WTC11 (cell line): Measurements from ENCODE around the gene SRD5A1. TPM values are rescaled to one million over a fixed set of nuclear protein-coding genes. Genes with fewer than 3 reads are reported as not detected.
A peak's percentile ranks its signal among the peaks of the same experiment; 100 is the strongest.

Experiments
- ATAC-seq: fragments of 200-7000 bp; cut with Tn5 transposase; 2 replicates; pipeline ENCODE4 v1.10.0; 2021; ENCODE audit warnings: mild to moderate bottlenecking, moderate library complexity
- CTCF ChIA-PET: fragments of 300-600 bp; sonication (Branson Sonifier 250); formaldehyde crosslinking; loops from one replicate; lab custom pipeline; 2021; ENCODE audit warnings: antibody characterized with exemption; lab: Charles Lee
- POLR2A ChIA-PET: fragments of 350-600 bp; sonication (Branson Sonifier 250); formaldehyde crosslinking; loops from one replicate; lab custom pipeline; 2021; ENCODE audit warnings: antibody characterized with exemption; lab: Charles Lee
- DNase-seq: peaks from one replicate; pipeline ENCODE4 v3.0.0; 2021; ENCODE audit warnings: low spot score
- H3K27ac Mint-ChIP-seq: 2 replicates; pipeline ENCODE4 v1.8.0; 2021; ENCODE audit warnings: mixed read lengths
- H3K27me3 Mint-ChIP-seq: 2 replicates; pipeline ENCODE4 v1.8.0; 2021; ENCODE audit warnings: low read depth, mild to moderate bottlenecking, moderate library complexity, mixed read lengths
- H3K36me3 Mint-ChIP-seq: 2 replicates; pipeline ENCODE4 v1.8.0; 2021; ENCODE audit warnings: mixed read lengths
- H3K4me1 Mint-ChIP-seq: 2 replicates; pipeline ENCODE4 v1.8.0; 2022; ENCODE audit warnings: mixed read lengths
- H3K4me3 Mint-ChIP-seq: 2 replicates; pipeline ENCODE4 v1.8.0; 2021; ENCODE audit warnings: mild to moderate bottlenecking, moderate library complexity, mixed read lengths
- H3K9me3 Mint-ChIP-seq: 2 replicates; pipeline ENCODE4 v1.8.0; 2021; ENCODE audit warnings: mixed read lengths
- FOXP1 ChIP-seq: sonication (generic); formaldehyde crosslinking; IDR thresholded peaks from 2 replicates; pipeline ENCODE4 v1.8.0; 2022; ENCODE audit warnings: missing genetic modification reagents, mild to moderate bottlenecking, moderate library complexity, borderline replicate concordance
- GABPB1 ChIP-seq: sonication (generic); formaldehyde crosslinking; IDR thresholded peaks from 2 replicates; pipeline ENCODE4 v1.8.1; 2023; ENCODE audit warnings: mild to moderate bottlenecking, missing genetic modification reagents
- NFATC4 ChIP-seq: fragments of 250-450 bp; sonication (Bioruptor Pico); IDR thresholded peaks from 2 replicates; pipeline ENCODE4 v1.9.0; 2021; ENCODE audit warnings: mild to moderate bottlenecking
- NFE2L1 ChIP-seq: sonication (generic); formaldehyde crosslinking; IDR thresholded peaks from 2 replicates; pipeline ENCODE4 v1.8.1; 2023; ENCODE audit warnings: missing genetic modification reagents
- SMAD4 ChIP-seq: sonication (generic); formaldehyde crosslinking; IDR thresholded peaks from 2 replicates; pipeline ENCODE4 v1.8.0; 2022; ENCODE audit warnings: mild to moderate bottlenecking, missing genetic modification reagents
- TCF7 ChIP-seq: sonication (generic); formaldehyde crosslinking; IDR thresholded peaks from 2 replicates; pipeline ENCODE4 v1.8.0; 2022; ENCODE audit warnings: mild to moderate bottlenecking, low read depth, missing genetic modification reagents, moderate library complexity
- ZNF121 ChIP-seq: sonication (generic); formaldehyde crosslinking; IDR thresholded peaks from 2 replicates; pipeline ENCODE4 v1.8.0; 2023; ENCODE audit warnings: missing genetic modification reagents
- ZNF138 ChIP-seq: sonication (generic); formaldehyde crosslinking; conservative IDR thresholded peaks from 2 replicates; pipeline ENCODE4 v1.8.1; 2022; ENCODE audit warnings: mild to moderate bottlenecking, moderate library complexity, missing genetic modification reagents
- ZNF317 ChIP-seq: sonication (generic); formaldehyde crosslinking; IDR thresholded peaks from 2 replicates; pipeline ENCODE4 v1.8.1; 2023; ENCODE audit warnings: low read depth, mild to moderate bottlenecking, moderate library complexity, missing genetic modification reagents, borderline replicate concordance
- ZNF396 ChIP-seq: fragments of 250-450 bp; sonication (Bioruptor Pico); IDR thresholded peaks from 2 replicates; pipeline ENCODE4 v1.8.0; 2021; ENCODE audit warnings: mild to moderate bottlenecking, moderate library complexity, borderline replicate concordance
- ZNF671 ChIP-seq: fragments of 250-450 bp; sonication (Bioruptor Pico); IDR thresholded peaks from 2 replicates; pipeline ENCODE4 v1.8.0; 2021; ENCODE audit warnings: mild to moderate bottlenecking
- total RNA-seq: library from RNA; stranded (reverse); gene quantifications from 3 replicates; pipeline ENCODE4 v1.2.3, GENCODE V29; 2021
- TF ChIP-seq, protein P1 (sequence below): sonication (generic); formaldehyde crosslinking; IDR thresholded peaks from 2 replicates; pipeline ENCODE4 v1.8.0; 2022; ENCODE audit warnings: mild to moderate bottlenecking, missing genetic modification reagents
- TF ChIP-seq, protein P2 (sequence below): sonication (generic); formaldehyde crosslinking; IDR thresholded peaks from 2 replicates; pipeline ENCODE4 v1.8.1; 2022; ENCODE audit warnings: low read depth, mild to moderate bottlenecking, moderate library complexity, missing genetic modification reagents, borderline replicate concordance
- TF ChIP-seq, protein P3 (sequence below): sonication (generic); formaldehyde crosslinking; IDR thresholded peaks from 2 replicates; pipeline ENCODE4 v1.8.0; 2022; ENCODE audit warnings: mild to moderate bottlenecking, missing genetic modification reagents
- TF ChIP-seq, protein P4 (sequence below): sonication (generic); formaldehyde crosslinking; IDR thresholded peaks from 2 replicates; pipeline ENCODE4 v1.8.1; 2023; ENCODE audit warnings: mild to moderate bottlenecking, missing genetic modification reagents
- TF ChIP-seq, protein P5 (sequence below): sonication (generic); formaldehyde crosslinking; IDR thresholded peaks from 2 replicates; pipeline ENCODE4 v1.8.1; 2023; ENCODE audit warnings: mild to moderate bottlenecking, missing genetic modification reagents, moderate library complexity
- TF ChIP-seq, protein P6 (sequence below): fragments of 250-450 bp; sonication (Bioruptor Pico); IDR thresholded peaks from 2 replicates; pipeline ENCODE4 v1.9.0; 2021; ENCODE audit warnings: moderate library complexity, mild to moderate bottlenecking, inconsistent platforms, borderline replicate concordance
- TF ChIP-seq, protein P7 (sequence below): fragments of 250-450 bp; sonication (Bioruptor Pico); IDR thresholded peaks from 2 replicates; pipeline ENCODE4 v1.8.0; 2021; ENCODE audit warnings: mild to moderate bottlenecking

Gene SRD5A1
- total RNA-seq, 1 experiment from 2014 or later = 36.9 TPM

DNA sequence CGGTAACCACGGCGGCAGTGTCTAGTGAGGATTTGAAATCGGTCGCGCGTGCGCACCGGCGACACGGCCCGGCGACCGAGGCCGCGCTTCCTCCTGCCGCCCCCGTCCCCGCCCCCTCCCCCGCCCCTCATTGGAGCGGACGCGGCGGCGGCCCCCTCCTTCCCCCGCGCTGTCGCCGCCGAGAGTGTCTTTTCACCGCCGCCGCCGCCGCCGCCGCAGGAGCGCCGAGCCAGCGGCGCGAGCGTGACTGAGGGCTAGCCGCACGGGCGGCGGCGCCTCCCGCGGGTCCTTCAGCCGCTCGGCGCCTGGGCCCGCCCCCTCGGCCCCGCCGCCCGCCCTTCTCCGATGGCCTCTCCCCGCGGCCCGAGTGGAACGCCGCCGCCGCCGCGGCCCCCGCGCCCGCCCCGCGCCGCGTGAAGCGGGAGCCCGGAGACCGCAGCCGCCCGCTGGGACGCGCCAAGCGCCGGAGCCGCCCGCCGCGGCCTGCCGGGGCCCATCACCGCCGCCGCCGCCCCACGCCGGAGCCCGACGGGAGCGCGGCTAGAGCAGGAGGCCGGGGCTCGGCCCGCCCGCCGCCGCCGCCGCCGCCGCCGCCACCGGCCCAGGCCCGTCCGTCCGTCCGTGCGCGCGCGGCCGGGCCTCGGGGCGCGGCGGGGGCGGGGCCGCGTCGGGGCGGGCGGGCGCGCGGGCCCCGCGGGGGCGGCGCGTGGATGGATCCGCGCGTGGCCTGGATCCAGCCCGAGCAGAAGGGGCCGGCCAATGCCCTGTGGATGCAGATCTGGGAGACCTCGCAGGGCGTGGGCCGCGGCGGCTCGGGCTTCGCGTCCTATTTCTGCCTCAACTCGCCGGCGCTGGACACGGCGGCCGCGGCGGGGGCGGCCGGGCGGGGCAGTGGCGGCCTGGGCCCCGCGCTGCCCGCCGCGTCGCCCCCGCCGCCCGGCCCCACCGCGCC lies 80.3 kb downstream of the SRD5A1 start, which contains the start of gene TENT4A:
TENT4A (plus strand) TSS at position 159 of the 952 bp plus-strand sequence; CDS start at position 711, 552 bp downstream.
- Mint-ChIP-seq H3K9me3 (no peaks in the 10 kb centered on the region), H3K4me1 (peaks cover 44% of the 10 kb centered on the region), H3K27me3 (peaks cover 16% of the 10 kb centered on the region), H3K36me3 (peaks cover 4% of the 10 kb centered on the region; the same call in 1 of the 2 replicates), H3K27ac (peak within 1 kb of the TSS; percentile 86), H3K4me3 (peak within 1 kb of the TSS; percentile 84)
- CTCF ChIA-PET = interaction anchor here (1.5 kb wide), 1 partner anchor 13 kb away, joined by 5 read pairs; no protein-coding TSS in a partner anchor
- POLR2A ChIA-PET = interaction anchor here (1.7 kb wide), 1 partner anchor 13 kb away, joined by 3 read pairs; no protein-coding TSS in a partner anchor
- DNase-seq (no peak), ATAC-seq (no peak)
- TF ChIP-seq, protein P1, sequence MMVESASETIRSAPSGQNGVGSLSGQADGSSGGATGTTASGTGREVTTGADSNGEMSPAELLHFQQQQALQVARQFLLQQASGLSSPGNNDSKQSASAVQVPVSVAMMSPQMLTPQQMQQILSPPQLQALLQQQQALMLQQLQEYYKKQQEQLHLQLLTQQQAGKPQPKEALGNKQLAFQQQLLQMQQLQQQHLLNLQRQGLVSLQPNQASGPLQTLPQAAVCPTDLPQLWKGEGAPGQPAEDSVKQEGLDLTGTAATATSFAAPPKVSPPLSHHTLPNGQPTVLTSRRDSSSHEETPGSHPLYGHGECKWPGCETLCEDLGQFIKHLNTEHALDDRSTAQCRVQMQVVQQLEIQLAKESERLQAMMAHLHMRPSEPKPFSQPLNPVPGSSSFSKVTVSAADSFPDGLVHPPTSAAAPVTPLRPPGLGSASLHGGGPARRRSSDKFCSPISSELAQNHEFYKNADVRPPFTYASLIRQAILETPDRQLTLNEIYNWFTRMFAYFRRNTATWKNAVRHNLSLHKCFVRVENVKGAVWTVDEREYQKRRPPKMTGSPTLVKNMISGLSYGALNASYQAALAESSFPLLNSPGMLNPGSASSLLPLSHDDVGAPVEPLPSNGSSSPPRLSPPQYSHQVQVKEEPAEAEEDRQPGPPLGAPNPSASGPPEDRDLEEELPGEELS (CRISPR knock-in tag) = no peak
- TF ChIP-seq NFE2L1 (CRISPR knock-in tag) (no peak), NFATC4 (no peak), GABPB1 (CRISPR knock-in tag) (0 out of 2 replicates have a peak, but pooled peaks have one; percentile 17), ZNF138 (CRISPR knock-in tag) (no peak), ZNF317 (CRISPR knock-in tag) (no peak)
- TF ChIP-seq, protein P2, sequence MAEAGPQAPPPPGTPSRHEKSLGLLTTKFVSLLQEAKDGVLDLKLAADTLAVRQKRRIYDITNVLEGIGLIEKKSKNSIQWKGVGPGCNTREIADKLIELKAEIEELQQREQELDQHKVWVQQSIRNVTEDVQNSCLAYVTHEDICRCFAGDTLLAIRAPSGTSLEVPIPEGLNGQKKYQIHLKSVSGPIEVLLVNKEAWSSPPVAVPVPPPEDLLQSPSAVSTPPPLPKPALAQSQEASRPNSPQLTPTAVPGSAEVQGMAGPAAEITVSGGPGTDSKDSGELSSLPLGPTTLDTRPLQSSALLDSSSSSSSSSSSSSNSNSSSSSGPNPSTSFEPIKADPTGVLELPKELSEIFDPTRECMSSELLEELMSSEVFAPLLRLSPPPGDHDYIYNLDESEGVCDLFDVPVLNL (CRISPR knock-in tag) = no peak
- TF ChIP-seq, protein P3, sequence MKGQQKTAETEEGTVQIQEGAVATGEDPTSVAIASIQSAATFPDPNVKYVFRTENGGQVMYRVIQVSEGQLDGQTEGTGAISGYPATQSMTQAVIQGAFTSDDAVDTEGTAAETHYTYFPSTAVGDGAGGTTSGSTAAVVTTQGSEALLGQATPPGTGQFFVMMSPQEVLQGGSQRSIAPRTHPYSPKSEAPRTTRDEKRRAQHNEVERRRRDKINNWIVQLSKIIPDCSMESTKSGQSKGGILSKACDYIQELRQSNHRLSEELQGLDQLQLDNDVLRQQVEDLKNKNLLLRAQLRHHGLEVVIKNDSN = no peak

DNA sequence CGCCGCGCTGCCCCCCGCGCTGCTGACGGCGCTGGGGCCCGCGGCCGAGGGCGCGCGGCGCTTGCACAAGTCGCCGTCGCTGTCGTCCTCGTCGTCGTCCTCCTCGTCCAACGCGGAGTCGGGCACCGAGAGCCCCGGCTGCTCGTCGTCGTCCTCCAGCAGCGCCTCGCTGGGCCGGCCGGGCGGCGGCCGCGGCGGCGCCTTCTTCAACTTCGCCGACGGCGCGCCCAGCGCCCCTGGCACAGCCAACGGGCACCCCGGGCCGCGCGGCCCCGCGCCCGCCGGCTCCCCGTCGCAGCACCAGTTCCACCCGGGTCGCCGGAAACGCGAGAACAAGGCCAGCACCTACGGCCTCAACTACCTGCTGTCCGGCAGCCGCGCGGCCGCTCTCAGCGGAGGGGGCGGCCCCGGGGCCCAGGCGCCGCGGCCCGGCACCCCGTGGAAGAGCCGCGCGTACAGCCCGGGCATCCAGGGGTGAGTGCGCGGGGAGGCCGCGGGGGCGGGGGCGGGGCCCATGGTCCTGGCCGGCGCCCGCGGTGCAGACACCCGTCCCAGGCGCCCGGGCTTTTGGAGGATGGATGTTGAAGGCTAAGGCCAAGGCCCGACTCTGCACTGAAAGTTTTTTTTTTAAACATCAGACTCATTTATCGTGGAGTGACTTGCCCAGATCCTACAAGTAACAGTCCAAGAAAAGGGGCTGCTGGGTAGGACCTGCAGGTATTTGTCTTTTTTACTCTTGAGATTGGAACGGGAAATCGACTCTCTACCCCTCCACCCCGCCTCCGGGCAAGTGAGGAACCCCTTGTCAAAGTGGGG lies 81.2 kb downstream of the SRD5A1 start:
- Mint-ChIP-seq H3K9me3 (no peaks in the 10 kb centered on the region), H3K4me3 (peak overlapping the region; percentile 82), H3K4me1 (peaks cover 51% of the 10 kb centered on the region), H3K36me3 (peaks cover 5% of the 10 kb centered on the region; the same call in 1 of the 2 replicates), H3K27me3 (peaks cover 16% of the 10 kb centered on the region), H3K27ac (no peak overlapping the region)
- TF ChIP-seq, protein P4, sequence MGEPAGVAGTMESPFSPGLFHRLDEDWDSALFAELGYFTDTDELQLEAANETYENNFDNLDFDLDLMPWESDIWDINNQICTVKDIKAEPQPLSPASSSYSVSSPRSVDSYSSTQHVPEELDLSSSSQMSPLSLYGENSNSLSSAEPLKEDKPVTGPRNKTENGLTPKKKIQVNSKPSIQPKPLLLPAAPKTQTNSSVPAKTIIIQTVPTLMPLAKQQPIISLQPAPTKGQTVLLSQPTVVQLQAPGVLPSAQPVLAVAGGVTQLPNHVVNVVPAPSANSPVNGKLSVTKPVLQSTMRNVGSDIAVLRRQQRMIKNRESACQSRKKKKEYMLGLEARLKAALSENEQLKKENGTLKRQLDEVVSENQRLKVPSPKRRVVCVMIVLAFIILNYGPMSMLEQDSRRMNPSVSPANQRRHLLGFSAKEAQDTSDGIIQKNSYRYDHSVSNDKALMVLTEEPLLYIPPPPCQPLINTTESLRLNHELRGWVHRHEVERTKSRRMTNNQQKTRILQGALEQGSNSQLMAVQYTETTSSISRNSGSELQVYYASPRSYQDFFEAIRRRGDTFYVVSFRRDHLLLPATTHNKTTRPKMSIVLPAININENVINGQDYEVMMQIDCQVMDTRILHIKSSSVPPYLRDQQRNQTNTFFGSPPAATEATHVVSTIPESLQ (CRISPR knock-in tag) = no peak
- TF ChIP-seq FOXP1 = 0 out of 2 replicates have a peak, but pooled peaks have one; percentile 27
- CTCF ChIA-PET = no interaction called here
- no peak for ATAC-seq
- DNase-seq = no peak
- POLR2A ChIA-PET = no interaction called here

DNA sequence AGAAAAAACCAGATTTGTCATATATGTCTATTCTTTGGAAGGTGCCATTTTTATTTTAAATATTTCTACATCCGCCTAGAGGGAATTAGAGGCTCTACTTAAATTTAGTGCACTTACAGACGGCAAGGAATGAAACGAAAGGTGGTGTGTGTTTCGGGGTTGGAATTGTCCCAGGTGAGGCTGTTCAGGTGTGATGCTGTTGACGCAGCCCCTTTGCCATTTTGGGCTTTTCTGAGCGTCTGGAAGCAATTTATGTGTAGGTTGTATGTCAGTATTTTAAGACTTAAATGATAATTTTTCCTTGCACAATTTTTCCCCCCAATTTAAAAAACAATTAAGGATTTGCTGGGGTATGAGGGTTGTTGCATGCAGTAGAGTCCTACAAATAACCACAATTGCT lies 82.0 kb downstream of the SRD5A1 start:
- H3K4me1 Mint-ChIP-seq = peaks cover 59% of the 10 kb centered on the region
- CTCF ChIA-PET = no interaction called here
- TF ChIP-seq, protein P5, sequence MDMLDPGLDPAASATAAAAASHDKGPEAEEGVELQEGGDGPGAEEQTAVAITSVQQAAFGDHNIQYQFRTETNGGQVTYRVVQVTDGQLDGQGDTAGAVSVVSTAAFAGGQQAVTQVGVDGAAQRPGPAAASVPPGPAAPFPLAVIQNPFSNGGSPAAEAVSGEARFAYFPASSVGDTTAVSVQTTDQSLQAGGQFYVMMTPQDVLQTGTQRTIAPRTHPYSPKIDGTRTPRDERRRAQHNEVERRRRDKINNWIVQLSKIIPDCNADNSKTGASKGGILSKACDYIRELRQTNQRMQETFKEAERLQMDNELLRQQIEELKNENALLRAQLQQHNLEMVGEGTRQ (CRISPR knock-in tag) = no peak
- TF ChIP-seq ZNF396 (CRISPR knock-in tag) (no peak), ZNF121 (no peak), SMAD4 (CRISPR knock-in tag) (no peak), TCF7 (CRISPR knock-in tag) (no peak), ZNF671 (no peak)
- TF ChIP-seq, protein P6, sequence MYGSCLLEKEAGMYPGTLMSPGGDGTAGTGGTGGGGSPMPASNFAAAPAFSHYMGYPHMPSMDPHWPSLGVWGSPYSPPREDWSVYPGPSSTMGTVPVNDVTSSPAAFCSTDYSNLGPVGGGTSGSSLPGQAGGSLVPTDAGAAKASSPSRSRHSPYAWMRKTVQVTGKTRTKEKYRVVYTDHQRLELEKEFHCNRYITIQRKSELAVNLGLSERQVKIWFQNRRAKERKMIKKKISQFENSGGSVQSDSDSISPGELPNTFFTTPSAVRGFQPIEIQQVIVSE = no peak
- TF ChIP-seq, protein P7, sequence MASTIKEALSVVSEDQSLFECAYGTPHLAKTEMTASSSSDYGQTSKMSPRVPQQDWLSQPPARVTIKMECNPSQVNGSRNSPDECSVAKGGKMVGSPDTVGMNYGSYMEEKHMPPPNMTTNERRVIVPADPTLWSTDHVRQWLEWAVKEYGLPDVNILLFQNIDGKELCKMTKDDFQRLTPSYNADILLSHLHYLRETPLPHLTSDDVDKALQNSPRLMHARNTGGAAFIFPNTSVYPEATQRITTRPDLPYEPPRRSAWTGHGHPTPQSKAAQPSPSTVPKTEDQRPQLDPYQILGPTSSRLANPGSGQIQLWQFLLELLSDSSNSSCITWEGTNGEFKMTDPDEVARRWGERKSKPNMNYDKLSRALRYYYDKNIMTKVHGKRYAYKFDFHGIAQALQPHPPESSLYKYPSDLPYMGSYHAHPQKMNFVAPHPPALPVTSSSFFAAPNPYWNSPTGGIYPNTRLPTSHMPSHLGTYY (CRISPR knock-in tag) = no peak

More for the DNA sequence above, 82.0 kb downstream of the SRD5A1 start:
- Mint-ChIP-seq H3K27me3 (peaks cover 13% of the 10 kb centered on the region), H3K9me3 (no peaks in the 10 kb centered on the region), H3K36me3 (peaks cover 5% of the 10 kb centered on the region; the same call in 1 of the 2 replicates), H3K4me3 (peak overlapping the region; percentile 82), H3K27ac (no peak overlapping the region)
- no peak for DNase-seq
- ATAC-seq = no peak
- POLR2A ChIA-PET = no interaction called here
